OCI-LY1 (cell line): ENCODE measurements around the gene ZDHHC14.
"Not testable (repeated sequence)": the region's sequence is repeated elsewhere in the genome, so short reads cannot be mapped to it uniquely, and the experiment has no call there.

Source experiments
- CTCF ChIP-seq: fragments of 200-600 bp; sonication (generic), shearing (Covaris generic); IDR thresholded peaks from 2 replicates; pipeline ENCODE4 v1.5.1; 2017; ENCODE audit warnings: mild to moderate bottlenecking, antibody characterized with exemption, low read length, moderate library complexity, mixed read lengths
- EZH2 ChIP-seq: fragments of 200-600 bp; sonication (generic), shearing (Covaris generic); IDR thresholded peaks from 2 replicates; pipeline ENCODE4 v1.8.0; 2017; ENCODE audit warnings: borderline replicate concordance, mixed run types, mild to moderate bottlenecking, antibody characterized with exemption, low read length, moderate library complexity, mixed read lengths

GRCh38 chr6:157467339-157467738, 86.3 kb downstream of the ZDHHC14 start:
- not testable (repeated sequence) for TF ChIP-seq CTCF, EZH2
